WTC11 (cell line): ENCODE measurements around the gene DYNLRB1. TPM values are rescaled to one million over a fixed set of nuclear protein-coding genes. Genes with fewer than 3 reads are reported as not detected.

Experiments
- ATAC-seq: fragments of 200-7000 bp; cut with Tn5 transposase; 2 replicates; pipeline ENCODE4 v1.10.0; 2021; ENCODE audit warnings: mild to moderate bottlenecking, moderate library complexity
- CTCF ChIA-PET: fragments of 300-600 bp; sonication (Branson Sonifier 250); formaldehyde crosslinking; loops from one replicate; lab custom pipeline; 2021; ENCODE audit warnings: antibody characterized with exemption; lab: Charles Lee
- POLR2A ChIA-PET: fragments of 350-600 bp; sonication (Branson Sonifier 250); formaldehyde crosslinking; loops from one replicate; lab custom pipeline; 2021; ENCODE audit warnings: antibody characterized with exemption; lab: Charles Lee
- DNase-seq: peaks from one replicate; pipeline ENCODE4 v3.0.0; 2021; ENCODE audit warnings: low spot score
- H3K27ac Mint-ChIP-seq: 2 replicates; pipeline ENCODE4 v1.8.0; 2021; ENCODE audit warnings: mixed read lengths
- H3K27me3 Mint-ChIP-seq: 2 replicates; pipeline ENCODE4 v1.8.0; 2021; ENCODE audit warnings: low read depth, mild to moderate bottlenecking, moderate library complexity, mixed read lengths
- H3K36me3 Mint-ChIP-seq: 2 replicates; pipeline ENCODE4 v1.8.0; 2021; ENCODE audit warnings: mixed read lengths
- H3K4me1 Mint-ChIP-seq: 2 replicates; pipeline ENCODE4 v1.8.0; 2022; ENCODE audit warnings: mixed read lengths
- H3K4me3 Mint-ChIP-seq: 2 replicates; pipeline ENCODE4 v1.8.0; 2021; ENCODE audit warnings: mild to moderate bottlenecking, moderate library complexity, mixed read lengths
- H3K9me3 Mint-ChIP-seq: 2 replicates; pipeline ENCODE4 v1.8.0; 2021; ENCODE audit warnings: mixed read lengths
- AR ChIP-seq: fragments of 250-450 bp; sonication (Bioruptor Pico); IDR thresholded peaks from 2 replicates; pipeline ENCODE4 v1.9.0; 2021; ENCODE audit warnings: mild to moderate bottlenecking
- ATF3 ChIP-seq: sonication (generic); formaldehyde crosslinking; conservative IDR thresholded peaks from 2 replicates; pipeline ENCODE4 v1.8.1; 2022; ENCODE audit warnings: mild to moderate bottlenecking, missing genetic modification reagents
- E2F4 ChIP-seq: sonication (generic); formaldehyde crosslinking; IDR thresholded peaks from 2 replicates; pipeline ENCODE4 v1.8.1; 2022; ENCODE audit warnings: low read depth, mild to moderate bottlenecking, moderate library complexity, missing genetic modification reagents, borderline replicate concordance
- EMX1 ChIP-seq: fragments of 250-450 bp; sonication (Bioruptor Pico); IDR thresholded peaks from 2 replicates; pipeline ENCODE4 v1.8.0; 2021; ENCODE audit warnings: mild to moderate bottlenecking
- ERG ChIP-seq: fragments of 250-450 bp; sonication (Bioruptor Pico); IDR thresholded peaks from 2 replicates; pipeline ENCODE4 v1.8.0; 2021; ENCODE audit warnings: mild to moderate bottlenecking
- GABPB1 ChIP-seq: sonication (generic); formaldehyde crosslinking; IDR thresholded peaks from 2 replicates; pipeline ENCODE4 v1.8.1; 2023; ENCODE audit warnings: mild to moderate bottlenecking, missing genetic modification reagents
- GTF2I ChIP-seq: fragments of 250-450 bp; sonication (Bioruptor Pico); conservative IDR thresholded peaks from 2 replicates; pipeline ENCODE4 v1.4.0; 2021; ENCODE audit warnings: mild to moderate bottlenecking
- HMGXB4 ChIP-seq: sonication (generic); formaldehyde crosslinking; IDR thresholded peaks from 2 replicates; pipeline ENCODE4 v1.8.1; 2023; ENCODE audit warnings: mild to moderate bottlenecking, moderate library complexity, missing genetic modification reagents
- MAX ChIP-seq: sonication (generic); formaldehyde crosslinking; IDR thresholded peaks from 2 replicates; pipeline ENCODE4 v1.8.0; 2022; ENCODE audit warnings: mild to moderate bottlenecking, missing genetic modification reagents
- MYBL2 ChIP-seq: sonication (generic); formaldehyde crosslinking; IDR thresholded peaks from 2 replicates; pipeline ENCODE4 v1.8.1; 2023; ENCODE audit warnings: mild to moderate bottlenecking, moderate library complexity, missing genetic modification reagents
- NR1H2 ChIP-seq: sonication (generic); formaldehyde crosslinking; IDR thresholded peaks from 2 replicates; pipeline ENCODE4 v1.9.0; 2021; ENCODE audit warnings: mild to moderate bottlenecking, moderate library complexity, missing genetic modification reagents
- OVOL2 ChIP-seq: fragments of 250-450 bp; sonication (Bioruptor Pico); IDR thresholded peaks from 2 replicates; pipeline ENCODE4 v1.9.0; 2021; ENCODE audit warnings: mild to moderate bottlenecking, borderline replicate concordance
- SOX15 ChIP-seq: fragments of 250-450 bp; sonication (Bioruptor Pico); IDR thresholded peaks from 2 replicates; pipeline ENCODE4 v1.9.0; 2021; ENCODE audit warnings: mild to moderate bottlenecking
- TCF7 ChIP-seq: sonication (generic); formaldehyde crosslinking; IDR thresholded peaks from 2 replicates; pipeline ENCODE4 v1.8.0; 2022; ENCODE audit warnings: mild to moderate bottlenecking, low read depth, missing genetic modification reagents, moderate library complexity
- USF1 ChIP-seq: sonication (generic); formaldehyde crosslinking; IDR thresholded peaks from 2 replicates; pipeline ENCODE4 v1.8.0; 2022; ENCODE audit warnings: mild to moderate bottlenecking, missing genetic modification reagents
- ZBTB21 ChIP-seq: sonication (generic); formaldehyde crosslinking; IDR thresholded peaks from 2 replicates; pipeline ENCODE4 v1.8.1; 2023; ENCODE audit warnings: mild to moderate bottlenecking, missing genetic modification reagents, borderline replicate concordance
- ZNF281 ChIP-seq: sonication (generic); formaldehyde crosslinking; IDR thresholded peaks from 2 replicates; pipeline ENCODE4 v1.8.0; 2023; ENCODE audit warnings: mild to moderate bottlenecking, missing genetic modification reagents
- ZNF423 ChIP-seq: fragments of 250-450 bp; sonication (Bioruptor Pico); IDR thresholded peaks from 2 replicates; pipeline ENCODE4 v2.1.2; 2022; ENCODE audit warnings: mild to moderate bottlenecking, moderate library complexity
- total RNA-seq: library from RNA; stranded (reverse); gene quantifications from 3 replicates; pipeline ENCODE4 v1.2.3, GENCODE V29; 2021

DYNLRB1 gene
- total RNA-seq, 1 experiment from 2014 or later: 99.3 TPM

- H3K4me3 Mint-ChIP-seq: no peak overlapping the region
- ChIA-PET CTCF (interaction anchor here (0.6 to 2.6 kb wide), 7 partner anchors 9 to 165 kb away, joined by 3 to 36 read pairs (median 4); no protein-coding TSS in a partner anchor), POLR2A (interaction anchor here (0.5 kb wide), 1 partner anchor 42 kb away, joined by 3 read pairs; no protein-coding TSS in a partner anchor)
- ATAC-seq: peak; percentile 94
- H3K9me3 Mint-ChIP-seq: peaks cover 4% of the 10 kb centered on the region
- peak; percentile 74 for DNase-seq
- no peak for TF ChIP-seq NR1H2 (CRISPR knock-in tag)
- TF ChIP-seq GABPB1 (CRISPR knock-in tag): 0 out of 2 replicates have a peak, but pooled peaks have one; percentile 14
- H3K36me3 Mint-ChIP-seq: peaks cover 34% of the 10 kb centered on the region
- no peak overlapping the region for H3K27ac Mint-ChIP-seq
- H3K4me1 Mint-ChIP-seq: no peaks in the 10 kb centered on the region
- H3K27me3 Mint-ChIP-seq: no peaks in the 10 kb centered on the region
Observed at GRCh38 chr20:34473262-34473883, 42.8 kb upstream of the DYNLRB1 start.

GRCh38 chr20:34475979-34476736 lies 40.1 kb upstream of the DYNLRB1 start:
- POLR2A ChIA-PET: no interaction called here
- TF ChIP-seq GABPB1 (CRISPR knock-in tag): 0 out of 2 replicates have a peak, but pooled peaks have one; percentile 38
- TF ChIP-seq MAX: no peak
- no peak for TF ChIP-seq ZBTB21
- no peak for TF ChIP-seq OVOL2 (CRISPR knock-in tag)
- TF ChIP-seq ATF3: no peak
- no peak for TF ChIP-seq SOX15 (CRISPR knock-in tag)
- no peak for TF ChIP-seq ZNF423

GRCh38 chr20:34479627-34480026 lies 36.6 kb upstream of the DYNLRB1 start:
- no peak overlapping the region for H3K4me3 Mint-ChIP-seq
- no peaks in the 10 kb centered on the region for H3K27me3 Mint-ChIP-seq
- no peak for ATAC-seq
- H3K27ac Mint-ChIP-seq: no peak overlapping the region
- H3K36me3 Mint-ChIP-seq: peaks cover 76% of the 10 kb centered on the region
- H3K9me3 Mint-ChIP-seq: peaks cover 30% of the 10 kb centered on the region
- no peak for DNase-seq
- POLR2A ChIA-PET: no interaction called here
- H3K4me1 Mint-ChIP-seq: no peaks in the 10 kb centered on the region
- CTCF ChIA-PET: no interaction called here
- TF ChIP-seq ERG (CRISPR knock-in tag) (no peak), MYBL2 (CRISPR knock-in tag) (no peak), HMGXB4 (no peak), E2F4 (CRISPR knock-in tag) (no peak), EMX1 (CRISPR knock-in tag) (no peak), ZNF281 (no peak), USF1 (CRISPR knock-in tag) (no peak), GTF2I (CRISPR knock-in tag) (no peak), MAX (no peak), AR (no peak), TCF7 (no peak)

More at GRCh38 chr20:34475979-34476736, 40.1 kb upstream of the DYNLRB1 start:
- H3K4me3 Mint-ChIP-seq: no peak overlapping the region
- CTCF ChIA-PET: interaction anchor here (1.1 kb wide), 2 partner anchors 47 to 164 kb away, joined by 3 read pairs; no protein-coding TSS in a partner anchor
- peaks cover 12% of the 10 kb centered on the region for H3K9me3 Mint-ChIP-seq
- peak; percentile 75 for ATAC-seq
- H3K27me3 Mint-ChIP-seq: no peaks in the 10 kb centered on the region
- H3K27ac Mint-ChIP-seq: no peak overlapping the region
- H3K36me3 Mint-ChIP-seq: peaks cover 56% of the 10 kb centered on the region
- H3K4me1 Mint-ChIP-seq: no peaks in the 10 kb centered on the region
- peak; percentile 19 for DNase-seq
